SU-DHL-6 (cell line): ENCODE results near the gene ZNF273.

Source experiments
- H2AFZ ChIP-seq: fragments of 200-600 bp; sonication (generic); 2 replicates; pipeline ENCODE4 v1.6.1; 2014; ENCODE audit warnings: low read depth, mild to moderate bottlenecking, moderate library complexity, mixed read lengths, antibody characterized with exemption, low read length; ENCODE audit not compliant: severe bottlenecking
- H3F3A ChIP-seq: fragments of 200-600 bp; shearing (Covaris generic); 2 replicates; pipeline ENCODE4 v1.6.0; 2016; ENCODE audit warnings: antibody characterized with exemption, mild to moderate bottlenecking; ENCODE audit not compliant: insufficient read depth
- H3K27ac ChIP-seq: fragments of 200-600 bp; sonication (generic); 2 replicates; pipeline ENCODE4 v1.5.1; 2016; ENCODE audit warnings: low read depth, mild to moderate bottlenecking, low read length, moderate library complexity, mixed read lengths
- H3K27me3 ChIP-seq: fragments of 200-600 bp; sonication (generic), shearing (Covaris generic); 2 replicates; pipeline ENCODE4 v1.6.0; 2014; ENCODE audit warnings: mild to moderate bottlenecking, low read length
- H3K36me3 ChIP-seq: fragments of 200-600 bp; sonication (generic); 2 replicates; pipeline ENCODE4 v1.6.1; 2014; ENCODE audit warnings: mild to moderate bottlenecking, low read length, mixed read lengths
- H3K4me2 ChIP-seq: fragments of 300-600, 200-600 bp; shearing (Covaris generic), sonication (generic); 2 replicates; pipeline ENCODE4 v1.6.0; 2014; ENCODE audit warnings: low read length, low read depth, mild to moderate bottlenecking; ENCODE audit not compliant: poor library complexity, severe bottlenecking
- H3K4me3 ChIP-seq: fragments of 200-600 bp; sonication (generic); 2 replicates; pipeline ENCODE4 v1.5.1; 2014; ENCODE audit warnings: antibody characterized with exemption, low read length, mild to moderate bottlenecking, mixed read lengths; ENCODE audit not compliant: insufficient read depth, poor library complexity, severe bottlenecking
- H3K79me2 ChIP-seq: fragments of 200-600 bp; sonication (generic); 2 replicates; pipeline ENCODE4 v1.6.1; 2014; ENCODE audit warnings: mild to moderate bottlenecking, low read length, moderate library complexity; ENCODE audit not compliant: insufficient read depth
- H3K9ac ChIP-seq: fragments of 200-600 bp; sonication (generic); 2 replicates; pipeline ENCODE4 v1.7.0; 2014; ENCODE audit warnings: mild to moderate bottlenecking, low read length
- H3K9me2 ChIP-seq: fragments of 200-600 bp; sonication (generic); replicated peaks from 2 replicates; pipeline ENCODE4 v1.6.1; 2014; ENCODE audit warnings: low read length; ENCODE audit not compliant: insufficient read depth
- H3K9me3 ChIP-seq: fragments of 200-600 bp; sonication (generic); 2 replicates; pipeline ENCODE4 v1.6.1; 2014; ENCODE audit warnings: low read length, mixed read lengths; ENCODE audit not compliant: insufficient read depth
- H4K20me1 ChIP-seq: fragments of 200-600 bp; sonication (generic); 2 replicates; pipeline ENCODE4 v1.6.1; 2014; ENCODE audit warnings: low read depth, mild to moderate bottlenecking, antibody characterized with exemption, low read length, moderate library complexity, mixed read lengths
- EZH2phosphoT487 ChIP-seq: fragments of 200-600 bp; sonication (generic), shearing (Covaris generic); conservative IDR thresholded peaks from 2 replicates; pipeline ENCODE4 v1.6.1; 2018; ENCODE audit warnings: mild to moderate bottlenecking, antibody characterized with exemption, low read length, moderate library complexity, mixed read lengths
- TF ChIP-seq, protein P1 (sequence below): fragments of 200-600 bp; sonication (generic); IDR thresholded peaks from one replicate; pipeline ENCODE4 v1.5.1; 2017; ENCODE audit warnings: antibody characterized with exemption, mild to moderate bottlenecking, low read length, moderate library complexity; ENCODE audit not compliant: insufficient read depth, poor library complexity, severe bottlenecking

The ZNF273 gene

DNA sequence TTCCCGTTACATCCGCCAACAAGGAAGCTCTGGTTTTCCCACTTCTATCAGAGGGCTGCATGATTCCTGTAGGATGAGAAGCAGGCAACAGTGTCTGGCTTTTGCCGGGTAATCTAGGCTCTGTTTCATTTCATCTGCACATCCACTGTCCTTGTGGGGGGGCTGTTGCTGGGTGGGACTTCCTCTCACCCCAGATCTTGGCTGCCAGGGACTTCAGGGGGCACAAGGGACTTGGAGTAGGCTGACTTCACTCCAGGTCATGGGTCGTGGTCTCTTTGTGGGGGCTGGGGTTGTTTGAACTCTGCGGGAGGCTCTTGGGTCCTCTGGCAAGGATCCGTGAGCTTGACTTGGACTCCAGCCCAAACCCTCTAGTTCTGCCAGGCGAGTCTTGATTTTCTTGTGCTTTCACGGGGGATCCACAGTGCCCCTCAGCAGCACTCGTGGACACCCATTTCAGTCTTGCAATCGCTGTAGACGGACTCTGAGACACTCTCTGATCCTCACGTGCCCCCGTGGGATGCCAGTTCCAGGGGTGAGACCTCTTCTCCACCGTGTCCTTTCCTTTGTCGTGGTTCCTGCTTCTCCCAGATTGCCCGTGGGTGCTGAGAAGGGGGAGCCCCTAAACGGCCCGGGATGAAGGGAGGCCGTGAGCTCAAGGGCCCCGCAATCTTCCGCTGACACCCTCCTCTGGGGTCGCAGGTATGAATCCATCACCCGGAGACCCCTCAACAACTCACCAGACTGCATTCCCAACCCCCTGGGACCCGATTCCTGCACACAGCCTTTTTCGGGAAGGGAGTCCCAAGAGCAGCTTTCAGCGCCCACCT is 21.4 kb upstream of the ZNF273 start:
- H3F3A ChIP-seq, result no peaks in the 10 kb centered on the region
- H3K9me3 ChIP-seq, result no peaks in the 10 kb centered on the region
- H2AFZ ChIP-seq, result peak overlapping the region; percentile 14
- no peak overlapping the region for H3K27ac ChIP-seq
- H3K27me3 ChIP-seq, result no peaks in the 10 kb centered on the region
- H3K9me2 ChIP-seq, result no peaks in the 10 kb centered on the region
- H4K20me1 ChIP-seq, result no peaks in the 10 kb centered on the region
- H3K4me3 ChIP-seq, result no peak overlapping the region
- H3K9ac ChIP-seq, result no peak overlapping the region
- no peaks in the 10 kb centered on the region for H3K79me2 ChIP-seq
- no peaks in the 10 kb centered on the region for H3K36me3 ChIP-seq
- no peak overlapping the region for H3K4me2 ChIP-seq
- TF ChIP-seq, protein P1, sequence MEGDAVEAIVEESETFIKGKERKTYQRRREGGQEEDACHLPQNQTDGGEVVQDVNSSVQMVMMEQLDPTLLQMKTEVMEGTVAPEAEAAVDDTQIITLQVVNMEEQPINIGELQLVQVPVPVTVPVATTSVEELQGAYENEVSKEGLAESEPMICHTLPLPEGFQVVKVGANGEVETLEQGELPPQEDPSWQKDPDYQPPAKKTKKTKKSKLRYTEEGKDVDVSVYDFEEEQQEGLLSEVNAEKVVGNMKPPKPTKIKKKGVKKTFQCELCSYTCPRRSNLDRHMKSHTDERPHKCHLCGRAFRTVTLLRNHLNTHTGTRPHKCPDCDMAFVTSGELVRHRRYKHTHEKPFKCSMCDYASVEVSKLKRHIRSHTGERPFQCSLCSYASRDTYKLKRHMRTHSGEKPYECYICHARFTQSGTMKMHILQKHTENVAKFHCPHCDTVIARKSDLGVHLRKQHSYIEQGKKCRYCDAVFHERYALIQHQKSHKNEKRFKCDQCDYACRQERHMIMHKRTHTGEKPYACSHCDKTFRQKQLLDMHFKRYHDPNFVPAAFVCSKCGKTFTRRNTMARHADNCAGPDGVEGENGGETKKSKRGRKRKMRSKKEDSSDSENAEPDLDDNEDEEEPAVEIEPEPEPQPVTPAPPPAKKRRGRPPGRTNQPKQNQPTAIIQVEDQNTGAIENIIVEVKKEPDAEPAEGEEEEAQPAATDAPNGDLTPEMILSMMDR, result no peak

DNA sequence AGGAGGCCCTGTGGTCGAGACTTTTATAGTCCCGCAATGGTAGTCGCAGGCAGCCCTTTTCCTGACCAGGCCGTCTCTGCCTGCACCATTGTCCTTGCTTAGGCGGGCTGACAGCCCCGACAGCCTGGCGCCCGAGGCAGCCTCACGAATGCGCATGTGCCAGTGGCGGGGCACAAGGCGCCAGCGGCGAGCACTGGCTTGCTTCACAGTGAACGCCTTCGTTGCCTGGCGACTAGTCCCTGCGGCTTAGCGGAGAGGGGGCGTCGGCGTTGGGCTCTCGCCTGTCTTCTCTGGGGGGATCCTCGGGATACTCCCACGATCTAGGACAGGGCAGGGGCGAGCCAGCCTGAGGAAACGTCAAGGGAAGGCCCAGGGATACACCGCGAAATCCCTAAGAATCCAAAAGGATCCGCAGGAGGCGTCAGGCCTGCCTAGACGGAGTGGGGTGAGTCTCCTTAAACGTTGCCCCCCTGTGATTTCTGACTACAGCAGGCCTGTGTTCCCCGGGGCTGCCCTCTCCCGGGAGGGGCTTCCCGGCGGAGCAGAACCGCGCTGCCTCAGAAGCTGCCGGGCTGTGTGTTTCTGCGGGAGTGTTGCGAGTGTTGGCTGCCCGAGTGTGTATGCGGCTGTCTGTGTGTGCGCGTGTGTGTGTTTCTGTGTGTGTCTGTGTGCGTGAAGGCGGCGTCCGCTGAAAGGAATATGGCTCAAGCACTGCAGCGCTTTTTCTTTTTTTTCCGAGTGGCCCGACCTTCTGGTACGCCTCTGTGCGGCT is 20.5 kb upstream of the ZNF273 start:
- Histone ChIP-seq H3K4me3 (no peak overlapping the region), H3K9me3 (no peaks in the 10 kb centered on the region), H3K9ac (no peak overlapping the region), H3K9me2 (no peaks in the 10 kb centered on the region), H3F3A (no peaks in the 10 kb centered on the region), H3K36me3 (no peaks in the 10 kb centered on the region), H3K79me2 (no peaks in the 10 kb centered on the region), H2AFZ (peak overlapping the region; percentile 14), H3K27me3 (no peaks in the 10 kb centered on the region), H3K27ac (no peak overlapping the region), H3K4me2 (no peak overlapping the region), H4K20me1 (no peaks in the 10 kb centered on the region)
- no peak for TF ChIP-seq EZH2phosphoT487
- TF ChIP-seq, protein P1, result no peak

DNA sequence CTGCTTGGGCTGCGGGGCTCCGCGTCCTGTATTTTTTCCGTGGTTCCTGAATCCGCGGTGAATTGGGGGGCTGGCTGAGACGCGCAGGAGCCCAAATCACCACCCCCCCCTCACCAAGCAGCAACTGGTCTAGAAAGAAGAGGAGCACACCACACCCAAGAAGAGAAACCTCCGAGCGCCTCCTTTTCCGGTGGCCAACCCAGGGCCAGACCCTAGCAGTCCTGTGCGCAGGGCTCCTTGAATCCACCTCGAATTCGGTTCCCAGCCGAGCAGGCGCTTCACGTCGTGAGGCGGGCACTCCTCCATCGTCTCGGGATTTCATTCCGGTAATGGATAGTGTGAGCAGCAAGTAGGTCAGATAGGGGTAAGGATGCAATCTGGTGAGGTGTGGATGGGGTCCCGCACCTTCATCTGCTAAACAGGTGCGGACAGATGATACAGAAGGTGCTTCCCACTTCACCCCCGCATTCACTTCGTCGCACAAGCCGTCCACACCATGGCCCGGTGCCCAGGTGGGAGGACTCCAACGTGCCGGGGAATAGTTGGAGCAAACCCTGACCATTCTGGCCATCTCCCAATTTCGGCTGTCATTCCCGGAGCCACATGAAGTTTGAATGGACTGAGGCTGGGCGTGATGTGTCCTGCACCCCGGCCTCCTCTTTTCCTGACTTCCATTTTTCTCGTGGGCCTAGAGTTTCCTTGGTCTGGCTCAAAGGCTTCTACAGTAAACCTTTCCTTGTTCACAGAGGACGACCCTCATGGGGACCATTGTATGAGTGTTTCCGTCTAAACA is 19.8 kb upstream of the ZNF273 start:
- no peaks in the 10 kb centered on the region for H3K79me2 ChIP-seq
- H3K27ac ChIP-seq, result no peak overlapping the region
- H2AFZ ChIP-seq, result no peak overlapping the region
- H3K4me3 ChIP-seq, result no peak overlapping the region
- no peak overlapping the region for H3K9ac ChIP-seq
- H3K27me3 ChIP-seq, result no peaks in the 10 kb centered on the region
- H3F3A ChIP-seq, result no peaks in the 10 kb centered on the region
- TF ChIP-seq EZH2phosphoT487, result no peak
- TF ChIP-seq, protein P1, result no peak
- H3K36me3 ChIP-seq, result no peaks in the 10 kb centered on the region
- H4K20me1 ChIP-seq, result no peaks in the 10 kb centered on the region
- no peaks in the 10 kb centered on the region for H3K9me2 ChIP-seq
- H3K9me3 ChIP-seq, result no peaks in the 10 kb centered on the region
- no peak overlapping the region for H3K4me2 ChIP-seq
